Activated CD8-positive, alpha-beta memory T cell treated with anti-CD3 and anti-CD28 coated beads for 48 hours (primary cell): Measurements from ENCODE around the gene C9.
"Not testable (repeated sequence)": the region's sequence is repeated elsewhere in the genome, so short reads cannot be mapped to it uniquely, and the experiment has no call there.

ENCODE experiments used
- DNase-seq, 3 experiments: peaks; one replicate each; pipeline ENCODE4 v3.0.0-alpha.2; 2020; ENCODE audit warnings: low read depth in 2 of 3, low spot score in 2 of 3

Gene C9

DNA sequence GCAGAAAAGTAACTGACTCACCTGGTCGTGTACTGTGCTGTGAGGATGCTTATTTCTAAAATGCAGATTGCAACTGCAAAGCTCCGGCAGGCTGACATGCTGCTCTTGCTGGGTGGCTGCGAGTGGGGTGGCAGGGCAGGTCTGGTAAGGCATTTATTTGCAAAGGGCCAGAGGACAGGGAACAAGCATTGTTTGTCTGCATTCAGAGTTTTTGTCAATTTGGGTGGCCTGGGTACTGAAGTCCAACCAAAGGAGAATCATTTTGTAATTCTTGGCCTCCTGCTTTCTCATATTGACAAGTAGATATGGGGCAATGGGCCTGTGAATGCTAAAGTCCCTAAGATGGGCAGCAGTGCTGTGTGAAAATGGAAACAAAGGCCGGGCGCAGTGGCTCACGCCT is at the start of gene C9:
TSS of gene C9 (minus strand) at position 129 of the 400 bp plus-strand sequence. CDS start at position 98, 31 bp downstream.
- no peak for DNase-seq

GRCh38 chr5:39413771-39414170 is 49.5 kb upstream of the C9 start:
- no peak for DNase-seq

DNA sequence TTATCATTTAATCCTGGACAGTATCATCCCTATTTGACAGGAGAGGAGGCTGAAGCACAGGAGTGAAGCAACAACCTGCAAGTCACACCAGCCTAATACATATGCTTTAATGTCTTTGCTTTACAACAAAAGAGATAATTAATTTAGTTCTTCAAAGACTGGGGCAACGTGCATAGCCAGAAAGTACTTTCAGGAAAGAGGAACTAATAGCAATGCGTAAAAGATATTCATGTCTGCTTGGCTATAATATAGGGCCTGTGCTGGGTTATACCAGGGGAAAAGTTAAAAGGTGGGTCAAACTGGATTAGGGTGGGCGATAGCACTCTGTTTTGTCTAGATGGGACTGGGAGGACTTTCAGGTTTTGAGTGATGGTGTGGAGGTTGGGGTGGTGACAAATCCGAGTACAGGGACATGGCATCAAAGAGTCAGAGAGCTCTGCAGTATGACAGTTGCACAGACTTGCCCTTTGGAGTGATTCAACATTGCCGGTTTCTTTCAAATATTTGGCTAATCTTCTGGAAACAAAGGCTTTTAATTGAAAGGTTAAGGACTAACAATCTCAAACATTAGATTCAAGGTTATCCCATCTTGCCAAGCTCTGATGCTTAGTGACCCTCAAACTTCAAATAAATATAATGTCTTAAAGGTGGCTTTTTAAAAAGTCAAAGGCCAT is 48.6 kb upstream of the C9 start:
- no peak for DNase-seq

DNA sequence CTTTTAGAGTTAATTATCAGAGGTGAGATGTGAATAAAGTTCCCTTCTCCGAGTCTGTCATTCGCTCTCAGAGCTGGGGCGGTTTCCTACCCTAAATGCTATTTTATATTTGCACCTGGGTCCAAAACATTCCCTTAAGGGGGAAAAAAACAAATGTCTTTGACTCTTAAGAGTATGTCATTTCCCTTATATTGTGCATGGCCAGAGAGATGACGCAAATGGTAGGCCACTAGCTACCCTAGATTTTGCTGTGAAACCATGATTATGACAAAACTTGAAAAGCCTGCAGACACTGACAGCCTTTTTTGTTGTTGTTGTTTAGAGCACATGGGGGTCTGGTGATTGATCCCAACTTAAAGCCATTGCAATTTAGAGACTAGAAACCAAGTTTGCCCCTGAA is 47.7 kb upstream of the C9 start:
- DNase-seq = no peak

GRCh38 chr5:39411061-39411460 is 46.8 kb upstream of the C9 start:
- DNase-seq = no peak

GRCh38 chr5:39409033-39409432 is 44.7 kb upstream of the C9 start:
- no peak for DNase-seq

- DNase-seq = no peak
These were observed 41.0 kb upstream of the C9 start for GRCh38 chr5:39405083-39405843.

GRCh38 chr5:39403761-39404160 is 39.5 kb upstream of the C9 start:
- DNase-seq = not testable (repeated sequence)

GRCh38 chr5:39402140-39402539 is 37.8 kb upstream of the C9 start:
- not testable (repeated sequence) for DNase-seq

DNA sequence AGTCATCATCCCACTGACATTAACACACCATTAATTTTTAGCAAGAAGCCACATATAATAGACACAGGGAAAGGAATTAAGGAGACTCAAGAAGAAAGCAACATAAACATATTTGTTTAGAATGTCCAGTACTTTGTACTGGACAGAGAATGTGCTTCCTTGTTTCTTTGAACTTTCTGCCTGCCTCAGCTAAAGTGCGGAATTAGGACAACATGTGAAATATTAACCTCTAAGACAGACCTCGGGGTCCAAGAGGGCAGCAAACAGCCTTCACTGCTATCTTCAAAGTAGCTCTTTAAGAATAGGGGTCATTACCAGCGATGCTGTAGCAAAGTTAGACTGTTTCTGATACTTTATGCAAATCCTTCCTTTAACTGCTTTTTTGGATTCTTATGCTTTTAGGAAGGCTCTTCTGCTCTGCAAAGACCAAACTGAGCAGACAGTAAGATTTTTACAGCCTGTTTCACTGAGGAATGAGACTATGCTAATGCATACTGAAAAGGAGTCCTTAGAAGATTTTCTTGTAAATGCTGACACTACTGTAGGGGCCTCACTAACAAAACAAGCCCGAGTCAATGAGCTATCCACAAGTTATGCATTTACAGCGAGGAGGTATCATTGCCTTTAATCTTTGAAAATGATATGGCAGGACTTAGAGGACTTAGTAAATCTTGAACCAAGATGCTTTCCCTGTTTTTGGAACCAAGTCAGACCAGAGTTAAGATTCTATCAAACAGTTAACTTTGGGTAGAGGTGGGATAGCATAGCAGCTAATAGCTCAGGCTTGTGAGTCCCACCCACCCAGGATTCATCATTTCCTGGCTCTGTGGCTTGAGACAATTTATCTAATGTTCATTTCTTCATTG is 36.7 kb upstream of the C9 start:
- DNase-seq = no peak

DNA sequence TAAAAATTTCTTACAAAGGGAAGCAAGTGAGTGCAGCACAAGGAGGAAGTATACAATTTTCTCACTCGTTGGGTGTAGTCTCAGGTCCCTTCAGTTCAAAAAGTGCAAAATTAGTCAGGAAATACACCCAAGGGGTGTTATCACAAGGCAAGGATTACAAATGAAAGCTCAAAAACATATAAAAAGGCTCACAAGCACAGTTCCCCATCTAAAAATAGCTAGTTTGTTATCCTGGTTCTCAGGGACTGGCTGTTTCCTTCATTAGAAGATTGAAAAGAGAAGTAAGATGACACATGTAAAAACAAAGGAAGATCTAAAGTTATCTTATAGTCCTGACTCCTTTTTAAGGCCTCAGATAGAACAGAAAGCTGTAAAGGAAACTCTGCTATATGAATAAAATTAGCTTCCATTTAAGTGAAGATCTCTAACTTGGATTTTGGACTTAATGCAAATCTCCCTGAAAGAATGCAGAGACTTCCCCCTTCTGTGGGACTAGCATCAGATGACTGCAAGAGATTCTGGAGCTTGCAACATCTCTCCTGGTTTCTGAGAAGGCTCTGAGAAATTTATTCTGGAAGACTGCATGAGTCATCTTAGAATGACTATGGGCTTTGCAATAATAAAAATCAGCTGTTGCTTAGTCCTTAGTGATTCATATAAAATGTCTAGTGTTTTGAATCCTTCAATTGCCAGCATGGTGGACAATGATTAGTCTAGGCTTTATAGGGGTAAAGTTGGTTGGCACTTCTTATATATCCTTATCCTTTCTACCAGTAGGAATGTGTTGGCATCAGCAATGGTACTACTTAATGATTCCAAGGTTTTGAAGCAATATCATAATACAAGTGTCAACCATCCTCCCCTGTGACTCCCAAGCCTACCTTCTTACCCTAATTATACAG is 35.1 kb upstream of the C9 start:
- no peak for DNase-seq

DNA sequence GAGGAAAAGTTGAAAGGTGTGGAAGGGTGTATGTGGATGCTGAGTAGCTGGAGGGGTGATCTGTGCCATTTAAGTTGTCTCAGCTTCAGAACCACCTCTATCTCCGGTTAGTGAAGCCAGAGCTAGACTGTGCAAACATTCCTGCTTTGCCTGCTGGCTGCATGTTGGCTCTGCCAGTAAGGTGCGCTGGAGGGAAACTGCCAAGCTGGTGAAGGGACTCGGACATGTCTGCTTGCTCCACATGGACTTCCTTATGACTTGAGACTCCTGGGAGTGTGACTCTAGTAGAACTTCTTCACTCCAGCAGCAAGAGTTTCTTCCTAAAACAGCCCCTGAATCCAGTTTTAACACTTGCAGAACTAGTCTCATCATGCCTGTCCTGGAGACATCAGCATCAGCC is 32.5 kb upstream of the C9 start:
- no peak for DNase-seq

GRCh38 chr5:39395521-39395920 is 31.2 kb upstream of the C9 start:
- DNase-seq = no peak

- no peak for DNase-seq
These were observed 30.7 kb upstream of the C9 start for GRCh38 chr5:39394946-39395345.

GRCh38 chr5:39390945-39391344 is 26.6 kb upstream of the C9 start:
- no peak for DNase-seq

GRCh38 chr5:39387293-39387692 is 23.0 kb upstream of the C9 start:
- no peak for DNase-seq

GRCh38 chr5:39384271-39384670 is 20.0 kb upstream of the C9 start:
- no peak for DNase-seq

DNA sequence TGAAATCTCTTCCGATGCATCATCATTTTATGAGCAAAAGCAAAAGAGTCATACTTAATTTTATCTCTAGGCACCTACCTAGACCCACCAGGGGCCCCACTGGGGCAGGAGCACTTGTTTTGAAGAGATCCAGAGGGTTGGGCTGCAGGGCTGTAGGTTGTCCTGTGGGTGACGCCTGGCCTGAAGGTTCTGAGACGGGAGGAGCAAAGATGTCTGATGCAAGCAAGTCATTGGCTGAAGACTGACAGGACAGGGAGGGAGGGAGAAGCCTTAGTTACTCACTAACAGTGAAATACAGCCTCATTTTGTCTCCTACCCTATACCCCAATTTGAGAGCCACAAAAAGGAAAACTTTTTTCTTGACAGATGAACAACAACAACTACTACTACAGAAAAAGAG is 17.1 kb upstream of the C9 start:
- DNase-seq = no peak

- no peak for DNase-seq
These were observed 15.4 kb upstream of the C9 start for GRCh38 chr5:39379693-39380092.

DNA sequence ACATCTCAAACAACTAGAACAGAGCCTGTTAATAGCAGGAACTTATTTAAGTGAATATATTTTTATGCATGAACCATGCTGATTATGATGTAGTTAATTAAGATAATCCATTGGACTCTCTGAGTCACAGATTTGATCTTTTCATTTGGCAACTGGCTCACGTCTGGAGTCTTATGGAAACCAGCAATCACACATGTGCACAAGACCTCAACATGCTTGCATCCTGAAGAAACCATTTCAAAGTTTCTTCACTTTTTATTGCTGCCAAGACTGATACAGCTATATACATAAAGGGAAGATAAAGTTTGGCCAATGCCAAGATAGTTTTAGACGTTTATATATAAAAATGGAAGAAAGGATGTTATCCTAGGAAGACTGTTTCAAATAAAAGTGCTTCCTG is 13.3 kb upstream of the C9 start:
- DNase-seq = no peak

- peak in 1 of 3 experiments; percentile 4 for DNase-seq
These were observed 12.0 kb upstream of the C9 start for GRCh38 chr5:39376293-39376714.
